ENCODE data around the gene PGAP2. TPM values are rescaled to one million over a fixed set of nuclear protein-coding genes. Genes with fewer than 3 reads are reported as not detected.
A peak's percentile ranks its signal among the peaks of the same experiment; 100 is the strongest.

The PGAP2 gene
- total RNA-seq, 1 experiment from 2014 or later = 37.4 TPM

DNA sequence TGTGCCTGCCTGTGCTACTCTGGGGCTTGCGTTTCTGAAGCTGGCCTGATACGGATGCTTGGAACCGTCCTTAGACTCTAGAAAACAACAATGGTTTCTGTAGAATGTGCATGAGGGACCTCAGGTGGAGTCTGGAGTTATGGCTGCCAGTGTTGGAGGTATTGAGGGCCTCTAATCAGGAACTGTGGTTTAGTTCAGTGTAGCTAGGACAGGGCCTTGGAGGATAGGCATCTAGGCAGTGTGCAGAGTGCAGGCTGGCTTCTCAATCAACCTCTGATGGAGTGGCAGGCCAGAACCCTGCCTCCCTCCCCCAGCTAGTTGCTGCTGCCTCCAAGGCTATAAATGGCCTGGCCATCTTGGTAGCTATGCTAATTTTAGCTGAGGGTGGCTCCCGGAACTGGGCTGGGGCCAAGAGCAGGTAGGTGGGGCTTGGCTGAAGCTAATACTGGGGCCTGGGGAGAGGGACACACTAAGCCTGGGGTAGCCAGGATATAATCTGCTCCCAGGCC lies 51.1 kb downstream of the PGAP2 start:
- no peaks in the 10 kb centered on the region for H3K79me2 ChIP-seq (ENCODE audit: insufficient read depth, low read length)
- peaks cover 7% of the 10 kb centered on the region for H3K4me1 ChIP-seq (ENCODE audit: insufficient read depth, low read length)
- no peaks in the 10 kb centered on the region for H3K9me3 Mint-ChIP-seq
- no peak overlapping the region for H3K27ac Mint-ChIP-seq
- no peak overlapping the region for H4K5ac ChIP-seq (ENCODE audit: insufficient read length, low read depth, low read length)
- H2AK5ac ChIP-seq (ENCODE audit: insufficient read length, low read length) = no peak overlapping the region
- H3T11ph ChIP-seq (ENCODE audit: low read length) = no peak overlapping the region
- no peak overlapping the region for H2BK120ac ChIP-seq (ENCODE audit: low read depth, low read length, poor library complexity, severe bottlenecking)
- TF ChIP-seq, protein P1, sequence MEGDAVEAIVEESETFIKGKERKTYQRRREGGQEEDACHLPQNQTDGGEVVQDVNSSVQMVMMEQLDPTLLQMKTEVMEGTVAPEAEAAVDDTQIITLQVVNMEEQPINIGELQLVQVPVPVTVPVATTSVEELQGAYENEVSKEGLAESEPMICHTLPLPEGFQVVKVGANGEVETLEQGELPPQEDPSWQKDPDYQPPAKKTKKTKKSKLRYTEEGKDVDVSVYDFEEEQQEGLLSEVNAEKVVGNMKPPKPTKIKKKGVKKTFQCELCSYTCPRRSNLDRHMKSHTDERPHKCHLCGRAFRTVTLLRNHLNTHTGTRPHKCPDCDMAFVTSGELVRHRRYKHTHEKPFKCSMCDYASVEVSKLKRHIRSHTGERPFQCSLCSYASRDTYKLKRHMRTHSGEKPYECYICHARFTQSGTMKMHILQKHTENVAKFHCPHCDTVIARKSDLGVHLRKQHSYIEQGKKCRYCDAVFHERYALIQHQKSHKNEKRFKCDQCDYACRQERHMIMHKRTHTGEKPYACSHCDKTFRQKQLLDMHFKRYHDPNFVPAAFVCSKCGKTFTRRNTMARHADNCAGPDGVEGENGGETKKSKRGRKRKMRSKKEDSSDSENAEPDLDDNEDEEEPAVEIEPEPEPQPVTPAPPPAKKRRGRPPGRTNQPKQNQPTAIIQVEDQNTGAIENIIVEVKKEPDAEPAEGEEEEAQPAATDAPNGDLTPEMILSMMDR (conservative IDR thresholded peaks at IDR 0.05) = no peak
- no peak overlapping the region for H2BK15ac ChIP-seq (ENCODE audit: low read depth, low read length)
- no peaks in the 10 kb centered on the region for H3K9me3 ChIP-seq (ENCODE audit: control insufficient read depth, low read depth, low read length)
- H4K20me1 ChIP-seq (ENCODE audit: control insufficient read depth, insufficient read depth, insufficient read length) = no peaks in the 10 kb centered on the region
- H3K56ac ChIP-seq (ENCODE audit: insufficient read length, low read depth, low read length) = no peak overlapping the region
- no peak overlapping the region; the same call in 1 of the 2 replicates for H3K14ac ChIP-seq (ENCODE audit: insufficient read depth, low read length)
- H2BK12ac ChIP-seq (ENCODE audit: insufficient read length, low read depth, low read length) = no peak overlapping the region
- H3K9ac ChIP-seq (ENCODE audit: extremely low read depth, insufficient read length, low read length) = no peak overlapping the region
- H4K91ac ChIP-seq (ENCODE audit: insufficient read length, low read depth, low read length) = no peak overlapping the region
- peaks cover 48 to 60% of the 10 kb centered on the region in 2 experiments for H3K4me1 Mint-ChIP-seq
- no peaks in the 10 kb centered on the region; the same call in 1 of the 2 replicates for H3K27me3 ChIP-seq (ENCODE audit: insufficient read depth, low read length)
- H2BK20ac ChIP-seq (ENCODE audit: low read depth, low read length, poor library complexity, severe bottlenecking) = no peak overlapping the region
- H3K79me1 ChIP-seq (ENCODE audit: insufficient read depth, low read depth, low read length, poor library complexity, severe bottlenecking) = no peaks in the 10 kb centered on the region
- no peak overlapping the region for H3K4ac ChIP-seq (ENCODE audit: low read depth, low read length)
- no peak overlapping the region for H3K4me2 ChIP-seq (ENCODE audit: insufficient read depth, insufficient read length, low read length)
- H3K23me2 ChIP-seq (ENCODE audit: insufficient read length, low read depth, low read length, poor library complexity, severe bottlenecking) = peaks cover 9% of the 10 kb centered on the region
- no peak overlapping the region for H4K8ac ChIP-seq (replicated peaks; ENCODE audit: insufficient read length, low read depth, low read length)
- H2AFZ ChIP-seq (ENCODE audit: low read length) = no peak overlapping the region
- no peak overlapping the region for H3K27ac ChIP-seq (ENCODE audit: insufficient read length, low read depth, low read length)
- no peak overlapping the region for H3K23ac ChIP-seq (ENCODE audit: insufficient read length, low read depth, low read length)
- no peak overlapping the region for H2BK5ac ChIP-seq (ENCODE audit: insufficient read length, low read length)
- DNase-seq = peak; percentile 56
- H3K18ac ChIP-seq (ENCODE audit: insufficient read length, low read depth, low read length) = no peak overlapping the region
- H3K4me3 Mint-ChIP-seq = no peak overlapping the region
- peaks cover 0 to 4% (median 0%) of the 10 kb centered on the region in 3 experiments; a peak in 1 of 7 replicates for H3K36me3 Mint-ChIP-seq (ENCODE audit: insufficient read depth in 1 of 3, low read depth in 3 of 3)
- H3K27me3 Mint-ChIP-seq (ENCODE audit: low read depth) = peaks cover 31% of the 10 kb centered on the region
- WGBS (ENCODE audit: extremely low coverage, insufficient read length, low lambda C conversion rate) = no CpG with 5 or more reads among the region's 4 CpGs
